Right atrium auricular region (tissue), 2 donors: ENCODE measurements around the gene NTN4. TPM values are rescaled to one million over a fixed set of nuclear protein-coding genes. Genes with fewer than 3 reads are reported as not detected.
A peak's percentile ranks its signal among the peaks of the same experiment; 100 is the strongest.

Experiments
- DNase-seq: peaks from one replicate; pipeline ENCODE4 v3.0.0-alpha.2; 2019; ENCODE audit warnings: low spot score
- H3K27ac ChIP-seq, 2 donors: fragments of 200-600 bp; sonication (generic); 1 replicate in 1 of 2; 2 replicates in 1 of 2; pipeline ENCODE4 v1.5.1; 2016 to 2019
- H3K27me3 ChIP-seq, 2 donors: fragments of 200-600 bp; sonication (generic); one replicate each; pipeline versions ENCODE4 v1.5.1 to v1.6.0; 2017 to 2019
- H3K36me3 ChIP-seq: fragments of 200-600 bp; sonication (generic); one replicate; pipeline ENCODE4 v1.5.1; 2016
- H3K4me1 ChIP-seq, 2 donors: fragments of 200-600 bp; sonication (generic); one replicate each; pipeline versions ENCODE4 v1.5.1 to v1.6.0; 2017 to 2019
- H3K4me3 ChIP-seq, 2 donors: fragments of 200-600 bp; sonication (generic); 1 replicate in 1 of 2; 2 replicates in 1 of 2; pipeline ENCODE4 v1.5.1; 2017 to 2019; ENCODE audit warnings: mild to moderate bottlenecking in 1 of 2, moderate library complexity in 1 of 2
- H3K9me3 ChIP-seq, 2 donors: fragments of 200-600 bp; sonication (generic); one replicate each; pipeline ENCODE4 v1.5.1; 2019
- CTCF ChIP-seq, 2 donors: fragments of 200-600 bp; sonication (generic); IDR thresholded peaks; one replicate each; pipeline ENCODE4 v1.5.1; 2019; ENCODE audit warnings: antibody characterized with exemption in 2 of 2
- total RNA-seq, 2 donors: library from RNA; depleted of rRNA; stranded (reverse); fragments of >200 nt; gene quantifications; one replicate each; pipeline ENCODE4 v1.1.0, GENCODE V29; 2016

The NTN4 gene
- total RNA-seq, 2 donors from 2014 or later, result 69.0 to 85.3 TPM

- Histone ChIP-seq H3K27ac (no peak overlapping the region), H3K4me3 (no peak overlapping the region), H3K4me1 (peaks cover 0 to 13% of the 10 kb centered on the region in 2 donors), H3K9me3 (no peaks in the 10 kb centered on the region), H3K36me3 (peaks cover 19% of the 10 kb centered on the region), H3K27me3 (no peaks in the 10 kb centered on the region)
- DNase-seq, result no peak
- TF ChIP-seq CTCF (IDR thresholded peaks at IDR 0.05), result no peak
Observed at GRCh38 chr12:95710386-95710785, 80.2 kb downstream of the NTN4 start.

- Histone ChIP-seq H3K4me1 (peaks cover 0 to 17% of the 10 kb centered on the region in 2 donors), H3K36me3 (peaks cover 19% of the 10 kb centered on the region), H3K27ac (no peak overlapping the region), H3K27me3 (no peaks in the 10 kb centered on the region), H3K9me3 (no peaks in the 10 kb centered on the region), H3K4me3 (no peak overlapping the region)
- DNase-seq, result no peak
- no peak for TF ChIP-seq CTCF (IDR thresholded peaks at IDR 0.05)
Observed at GRCh38 chr12:95709152-95709551, 81.4 kb downstream of the NTN4 start.

- H3K4me1 ChIP-seq, result peaks cover 0 to 28% of the 10 kb centered on the region in 2 donors
- no peak overlapping the region for H3K4me3 ChIP-seq
- H3K27ac ChIP-seq, result peak overlapping the region in 1 of 2 donors; percentile 39
- peaks cover 3% of the 10 kb centered on the region for H3K36me3 ChIP-seq
- no peak for TF ChIP-seq CTCF (IDR thresholded peaks at IDR 0.05)
- no peaks in the 10 kb centered on the region for H3K27me3 ChIP-seq
- H3K9me3 ChIP-seq, result no peaks in the 10 kb centered on the region
- no peak for DNase-seq
Observed at GRCh38 chr12:95705143-95705542, 85.4 kb downstream of the NTN4 start.

- no peak overlapping the region for H3K4me3 ChIP-seq
- TF ChIP-seq CTCF (IDR thresholded peaks at IDR 0.05), result no peak
- no peak for DNase-seq
- H3K27ac ChIP-seq, result peak overlapping the region in 1 of 2 donors; percentile 39
- no peaks in the 10 kb centered on the region for H3K27me3 ChIP-seq
- H3K4me1 ChIP-seq, result peaks cover 0 to 34% of the 10 kb centered on the region in 2 donors
- no peaks in the 10 kb centered on the region for H3K9me3 ChIP-seq
- no peaks in the 10 kb centered on the region for H3K36me3 ChIP-seq
Observed at GRCh38 chr12:95703986-95704385, 86.6 kb downstream of the NTN4 start.

GRCh38 chr12:95701722-95702418, 88.7 kb downstream of the NTN4 start:
- TF ChIP-seq CTCF (IDR thresholded peaks at IDR 0.05), result no peak
- Histone ChIP-seq H3K36me3 (no peaks in the 10 kb centered on the region), H3K9me3 (no peaks in the 10 kb centered on the region), H3K4me1 (peaks cover 0 to 37% of the 10 kb centered on the region in 2 donors), H3K27me3 (no peaks in the 10 kb centered on the region), H3K4me3 (no peak overlapping the region), H3K27ac (peak overlapping the region; percentile 13 to 50)
- no peak for DNase-seq

- H3K27ac ChIP-seq, result peak overlapping the region; percentile 50
- H3K4me3 ChIP-seq, result no peak overlapping the region
- H3K9me3 ChIP-seq, result no peaks in the 10 kb centered on the region
- DNase-seq, result no peak
- no peak for TF ChIP-seq CTCF (IDR thresholded peaks at IDR 0.05)
- H3K4me1 ChIP-seq, result peaks cover 0 to 32% of the 10 kb centered on the region in 2 donors
- no peaks in the 10 kb centered on the region for H3K36me3 ChIP-seq
- no peaks in the 10 kb centered on the region for H3K27me3 ChIP-seq
Observed at GRCh38 chr12:95701275-95701674, 89.3 kb downstream of the NTN4 start.
